ENCODE results near the gene SV2B.
"Not testable (repeated sequence)": the region's sequence is repeated elsewhere in the genome, so short reads cannot be mapped to it uniquely, and the experiment has no call there.

Gene SV2B

DNA sequence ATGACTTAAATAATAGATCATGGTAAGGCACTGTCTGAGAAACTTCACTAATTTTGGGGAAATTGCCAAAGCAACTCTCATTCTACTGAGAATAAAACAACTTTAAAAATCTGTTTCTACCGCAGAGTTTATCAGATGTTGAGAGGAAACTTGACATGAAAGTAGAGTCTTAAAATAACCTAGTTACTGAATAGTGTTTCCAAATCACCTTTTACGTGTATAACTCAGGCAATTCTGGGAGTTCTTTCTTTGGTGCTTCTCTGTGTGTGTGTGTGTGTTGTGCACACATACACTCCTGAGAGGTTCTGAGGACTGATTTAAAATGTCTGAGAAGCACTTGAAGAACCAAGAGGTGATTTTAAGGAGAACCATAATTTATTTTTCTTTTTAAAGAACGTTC, 236.6 kb downstream of the SV2B start:
- H3K9me3 Mint-ChIP-seq: no peaks in the 10 kb centered on the region
- H3K4me3 Mint-ChIP-seq: no peak overlapping the region
- no peak for ATAC-seq
- no peaks in the 10 kb centered on the region for H3K4me1 Mint-ChIP-seq
- peaks cover 20% of the 10 kb centered on the region for H3K27me3 Mint-ChIP-seq
- H3K27ac Mint-ChIP-seq: no peak overlapping the region
- H3K36me3 Mint-ChIP-seq: no peaks in the 10 kb centered on the region

DNA sequence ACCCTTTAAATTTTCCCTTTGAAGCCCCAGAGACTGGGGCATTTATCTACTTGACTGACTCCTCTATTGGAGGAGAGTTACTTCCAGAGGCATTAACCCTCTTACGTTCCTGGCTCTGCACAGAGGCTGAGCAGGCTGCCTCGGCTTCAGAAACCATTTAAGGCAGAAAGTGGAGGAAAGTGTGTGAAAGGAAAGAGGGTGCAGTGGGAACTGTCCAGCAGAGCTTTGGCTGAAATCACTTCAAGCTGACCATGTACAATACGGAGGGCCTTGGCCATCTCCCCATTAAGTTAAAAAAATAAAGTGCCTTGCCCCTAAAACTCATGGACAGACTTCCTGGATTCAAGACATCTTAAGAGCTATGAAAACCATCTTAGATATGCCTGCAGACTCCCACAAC, 238.7 kb downstream of the SV2B start:
- Mint-ChIP-seq H3K27me3 (peaks cover 20% of the 10 kb centered on the region), H3K9me3 (no peaks in the 10 kb centered on the region), H3K36me3 (no peaks in the 10 kb centered on the region), H3K4me3 (no peak overlapping the region), H3K4me1 (no peaks in the 10 kb centered on the region), H3K27ac (no peak overlapping the region)
- no peak for ATAC-seq

- no peak for ATAC-seq
- Mint-ChIP-seq H3K36me3 (no peaks in the 10 kb centered on the region), H3K27ac (no peak overlapping the region), H3K4me3 (no peak overlapping the region), H3K4me1 (no peaks in the 10 kb centered on the region), H3K9me3 (no peaks in the 10 kb centered on the region), H3K27me3 (peaks cover 20% of the 10 kb centered on the region)
These were observed 242.0 kb downstream of the SV2B start for GRCh38 chr15:91342097-91342496.

- not testable (repeated sequence) for H3K27ac Mint-ChIP-seq, ATAC-seq, H3K4me3 Mint-ChIP-seq, H3K36me3 Mint-ChIP-seq, H3K4me1 Mint-ChIP-seq, H3K9me3 Mint-ChIP-seq
- peaks cover 11% of the 10 kb centered on the region for H3K27me3 Mint-ChIP-seq
These were observed 244.9 kb downstream of the SV2B start for GRCh38 chr15:91344912-91345311.

- H3K36me3 Mint-ChIP-seq: no peaks in the 10 kb centered on the region
- H3K9me3 Mint-ChIP-seq: no peaks in the 10 kb centered on the region
- H3K27ac Mint-ChIP-seq: no peak overlapping the region
- no peak for ATAC-seq
- peaks cover 6% of the 10 kb centered on the region for H3K27me3 Mint-ChIP-seq
- no peaks in the 10 kb centered on the region for H3K4me1 Mint-ChIP-seq
- no peak overlapping the region for H3K4me3 Mint-ChIP-seq
These were observed 245.7 kb downstream of the SV2B start for GRCh38 chr15:91345736-91346135.

DNA sequence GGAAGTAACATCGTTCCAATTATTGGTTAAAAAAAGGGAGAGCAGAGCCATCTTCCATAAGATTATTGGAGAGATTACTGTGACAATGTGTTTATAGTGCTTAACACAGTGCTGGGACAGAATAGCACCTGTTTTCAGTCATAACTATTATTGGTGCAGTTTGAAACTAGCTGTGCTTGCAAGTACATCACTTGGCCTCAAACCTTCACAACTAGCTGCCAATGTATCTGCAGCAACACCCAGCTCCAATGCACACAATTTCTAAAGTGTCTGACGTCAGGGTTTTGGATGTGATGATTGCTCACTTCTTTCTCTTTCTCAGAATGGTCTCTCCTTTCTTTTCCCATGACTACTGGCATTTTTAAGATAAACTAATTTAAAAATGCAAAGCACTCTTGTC, 246.2 kb downstream of the SV2B start:
- H3K27ac Mint-ChIP-seq: no peak overlapping the region
- H3K4me1 Mint-ChIP-seq: no peaks in the 10 kb centered on the region
- H3K36me3 Mint-ChIP-seq: no peaks in the 10 kb centered on the region
- peaks cover 1% of the 10 kb centered on the region for H3K27me3 Mint-ChIP-seq
- H3K4me3 Mint-ChIP-seq: no peak overlapping the region
- no peak for ATAC-seq
- no peaks in the 10 kb centered on the region for H3K9me3 Mint-ChIP-seq

DNA sequence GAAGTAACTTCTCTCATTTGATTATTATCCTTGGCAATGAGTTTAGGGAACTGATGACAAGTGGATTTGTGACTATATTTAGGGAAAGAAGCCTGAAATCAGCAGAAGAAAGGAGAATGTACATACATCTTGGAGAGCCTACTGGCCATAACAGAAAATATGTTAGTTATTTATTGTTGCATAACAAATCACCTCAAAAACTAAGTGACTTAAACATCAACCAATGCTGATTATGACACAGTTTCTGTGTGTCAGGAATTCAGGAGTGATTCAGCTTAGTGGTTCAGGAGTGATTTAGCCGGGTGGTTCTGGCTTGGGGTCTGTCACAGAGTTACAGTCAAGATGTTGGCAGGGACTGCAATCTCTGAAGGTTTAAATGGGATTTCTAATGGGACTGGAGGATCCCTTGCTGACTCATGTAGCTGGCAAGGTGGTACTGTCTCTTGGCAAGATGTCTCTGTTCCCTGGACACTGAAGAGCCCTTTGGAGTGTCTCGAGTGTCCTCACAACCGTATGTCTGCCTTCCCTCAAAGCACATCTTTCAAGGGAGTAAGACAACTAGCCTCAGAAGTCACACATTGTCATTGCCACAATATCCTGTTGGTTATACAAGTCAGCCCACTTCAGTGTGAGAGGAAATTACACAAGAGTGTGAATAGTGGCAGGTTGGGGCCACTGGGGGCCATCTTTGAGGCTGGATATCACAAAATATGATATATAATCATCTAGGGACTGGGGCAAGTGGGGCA, 248.9 kb downstream of the SV2B start:
- Mint-ChIP-seq H3K27me3 (no peaks in the 10 kb centered on the region), H3K4me3 (no peak overlapping the region), H3K9me3 (no peaks in the 10 kb centered on the region), H3K36me3 (no peaks in the 10 kb centered on the region), H3K4me1 (no peaks in the 10 kb centered on the region), H3K27ac (no peak overlapping the region)
- ATAC-seq: no peak

All from stimulated activated memory B cell treated with anti-CD40 and anti-IgM and Interleukin-4, amounts not matched to agents 10 μg/mL and 1 μg/mL and 100 μg/mL, for 72 hours (primary cell).